GM12878 (cell line): ENCODE measurements around the gene DUSP7. TPM values are rescaled to one million over a fixed set of nuclear protein-coding genes. Genes with fewer than 3 reads are reported as not detected.
A peak's percentile ranks its signal among the peaks of the same experiment; 100 is the strongest.

ENCODE experiments used
- ATAC-seq: fragments of 200-7000 bp; cut with Tn5 transposase; 3 replicates; pipeline ENCODE4 v1.9.1; 2020; ENCODE audit warnings: mild to moderate bottlenecking, moderate library complexity
- BruUV-seq: library from RNA; stranded (reverse); fragments of 400-500 nt; replicated peaks from 2 replicates; lab custom pipeline; 2021; lab: Mats Ljungman, UMichigan
- CTCF ChIA-PET: fragments of 300-600 bp; sonication (Branson Sonifier 250); formaldehyde crosslinking; extraction: SDS; loops from one replicate; lab custom pipeline; 2021; ENCODE audit warnings: inconsistent platforms; lab: Yijun Ruan, JAX
- POLR2A ChIA-PET: fragments of 350-600 bp; formaldehyde crosslinking; extraction: SDS; loops from one replicate; lab custom pipeline; 2021; ENCODE audit warnings: inconsistent platforms; lab: Charles Lee
- RAD21 ChIA-PET: fragments of 300-600 bp; sonication (Branson Sonifier 250); formaldehyde crosslinking; loops from one replicate; lab custom pipeline; 2023; ENCODE audit warnings: antibody characterized with exemption; ENCODE audit not compliant: unreplicated experiment; lab: Charles Lee
- SMC1A ChIA-PET: fragments of 300-600 bp; sonication (Branson Sonifier 250); formaldehyde crosslinking; loops from one replicate; lab custom pipeline; 2023; ENCODE audit not compliant: unreplicated experiment, uncharacterized antibody; lab: Charles Lee
- DNase-seq: peaks from one replicate; pipeline ENCODE4 v3.0.0-alpha.2; 2011; ENCODE audit warnings: low read depth, low spot score
- FAIRE-seq: peaks from 3 replicates; lab custom pipeline; 2011; peaks lifted over from hg19 to GRCh38; lab: Jason Lieb, UNC
- H2AFZ ChIP-seq: 2 replicates; pipeline ENCODE4 v1.6.0; 2011; ENCODE audit warnings: low read depth, low read length, control low read depth; ENCODE audit not compliant: control insufficient read depth
- H3K27ac ChIP-seq: 2 replicates; pipeline ENCODE4 v1.5.1; 2011; ENCODE audit warnings: control low read depth; ENCODE audit not compliant: control insufficient read depth, insufficient read depth
- H3K27me3 ChIP-seq, 2 experiments: replicated peaks in 1 of 2; 2 replicates each; pipeline versions ENCODE4 v1.6.0 to v1.6.1; 2011; ENCODE audit warnings: low read length in 1 of 2; ENCODE audit not compliant: control insufficient read depth in 2 of 2, insufficient read depth in 2 of 2
- H3K36me3 ChIP-seq, 2 experiments: 2 replicates each; pipeline ENCODE4 v1.5.1; 2011; ENCODE audit warnings: low read length in 1 of 2; ENCODE audit not compliant: control insufficient read depth in 2 of 2, insufficient read depth in 2 of 2
- H3K4me1 ChIP-seq: 2 replicates; pipeline ENCODE4 v1.6.1; 2011; ENCODE audit warnings: mild to moderate bottlenecking, low read length, moderate library complexity, mixed read lengths; ENCODE audit not compliant: control insufficient read depth, insufficient read depth
- H3K4me2 ChIP-seq: 2 replicates; pipeline ENCODE4 v1.6.0; 2011; ENCODE audit warnings: control low read depth; ENCODE audit not compliant: control insufficient read depth, insufficient read depth
- H3K4me3 ChIP-seq: fragments of 200-600 bp; sonication (generic); 2 replicates; pipeline ENCODE4 v1.5.1; 2016
- H3K79me2 ChIP-seq: 2 replicates; pipeline ENCODE4 v1.6.0; 2011; ENCODE audit warnings: low read length; ENCODE audit not compliant: control insufficient read depth, insufficient read depth
- H3K9ac ChIP-seq: 2 replicates; pipeline ENCODE4 v1.8.0; 2011; ENCODE audit warnings: low read length, control low read depth, mixed read lengths; ENCODE audit not compliant: control insufficient read depth, insufficient read depth
- H3K9me3 ChIP-seq: replicated peaks from 3 replicates; pipeline ENCODE4 v1.5.1; 2011; ENCODE audit warnings: mild to moderate bottlenecking, low read length; ENCODE audit not compliant: control insufficient read depth, insufficient read depth
- H4K20me1 ChIP-seq: 2 replicates; pipeline ENCODE4 v1.6.0; 2011; ENCODE audit not compliant: control insufficient read depth, insufficient read depth
- BMI1 ChIP-seq: fragments of 450-650 bp; IDR thresholded peaks from 2 replicates; pipeline ENCODE4 v1.6.1; 2016; ENCODE audit warnings: mild to moderate bottlenecking, moderate library complexity, borderline replicate concordance
- DPF2 ChIP-seq: fragments of 450-650 bp; IDR thresholded peaks from 2 replicates; pipeline ENCODE4 v1.6.1; 2017; ENCODE audit warnings: mild to moderate bottlenecking
- EED ChIP-seq: sonication (generic); IDR thresholded peaks from 2 replicates; pipeline ENCODE4 v1.6.1; 2016; ENCODE audit warnings: antibody characterized with exemption, low read depth
- GATAD2B ChIP-seq: fragments of 450-650 bp; conservative IDR thresholded peaks from 2 replicates; pipeline ENCODE4 v1.6.1; 2017; ENCODE audit warnings: low read depth, mild to moderate bottlenecking, moderate library complexity
- IKZF1 ChIP-seq: fragments of 450-650 bp; conservative IDR thresholded peaks from 2 replicates; pipeline ENCODE4 v1.6.1; 2017; ENCODE audit warnings: antibody characterized with exemption, mild to moderate bottlenecking
- IKZF2 ChIP-seq, 2 experiments: fragments of 450-650 bp; IDR thresholded peaks; 2 replicates each; pipeline ENCODE4 v1.6.1; 2017; ENCODE audit warnings: mild to moderate bottlenecking in 2 of 2, moderate library complexity in 2 of 2
- MEF2B ChIP-seq: fragments of 450-650 bp; IDR thresholded peaks from 2 replicates; pipeline ENCODE4 v1.6.1; 2018; ENCODE audit warnings: mild to moderate bottlenecking, moderate library complexity; ENCODE audit not compliant: partially characterized antibody, poor library complexity, severe bottlenecking
- NFYB ChIP-seq: IDR thresholded peaks from 2 replicates; pipeline ENCODE4 v1.6.1; 2011; ENCODE audit warnings: low read depth, mild to moderate bottlenecking, low read length, improper control_type of control experiment, moderate library complexity; ENCODE audit not compliant: insufficient read depth
- PML ChIP-seq: IDR thresholded peaks from 2 replicates; pipeline ENCODE4 v1.6.1; 2012; ENCODE audit warnings: low read length, inconsistent platforms
- SMARCA5 ChIP-seq: fragments of 450-650 bp; IDR thresholded peaks from 2 replicates; pipeline ENCODE4 v1.6.1; 2017; ENCODE audit warnings: mild to moderate bottlenecking
- SP1 ChIP-seq: IDR thresholded peaks from one replicate; pipeline ENCODE4 v1.6.1; 2011; ENCODE audit warnings: low read depth, low read length
- SPI1 ChIP-seq: IDR thresholded peaks from 2 replicates; pipeline ENCODE4 v1.6.1; 2011; ENCODE audit warnings: low read depth, mild to moderate bottlenecking, low read length, moderate library complexity, borderline replicate concordance; ENCODE audit not compliant: insufficient read depth
- YY1 ChIP-seq: IDR thresholded peaks from 2 replicates; pipeline ENCODE4 v1.6.1; 2011; ENCODE audit warnings: low read depth, mild to moderate bottlenecking, low read length
- ZNF217 ChIP-seq: fragments of 450-650 bp; IDR thresholded peaks from 2 replicates; pipeline ENCODE4 v1.6.1; 2017; ENCODE audit warnings: antibody characterized with exemption, mild to moderate bottlenecking
- ZSCAN29 ChIP-seq: fragments of 450-650 bp; IDR thresholded peaks from 2 replicates; pipeline ENCODE4 v1.6.1; 2017; ENCODE audit warnings: mild to moderate bottlenecking, moderate library complexity
- WGBS: methylation state at CpG from one replicate; pipeline ENCODE4 v1.1.6; 2016; ENCODE audit warnings: low lambda C conversion rate; ENCODE audit not compliant: insufficient replicate concordance, insufficient coverage; ENCODE audit errors: missing lambda C conversion rate; 5-methylcytosine and 5-hydroxymethylcytosine counted together
- in situ Hi-C: fragments of 300-500 bp; cut with MboI; formaldehyde crosslinking; loops from 9 replicates; pipeline ENCODE4 v1.14.3; 2018; ENCODE audit warnings: mixed read lengths
- intact Hi-C: fragments of 100-400 bp; cut with micrococcal nuclease; formaldehyde crosslinking; loops from one replicate; pipeline ENCODE4 v1.14.2; 2022; ENCODE audit not compliant: unreplicated experiment
- polyA plus RNA-seq, 11 experiments: library from polyadenylated mRNA; depleted of rRNA in 4 of 11; unstranded in 6 of 11; stranded (reverse) in 5 of 11; fragments of >200 nt; fragmentation: Nextera tagmentation in 4 of 11; fragmentation: Illumina TruSeq in 1 of 11; extraction: Ambion mirVana in 4 of 11; extraction: Trizol in 1 of 11; gene quantifications; 1 replicate in 1 of 11; 2 replicates in 10 of 11; pipeline versions ENCODE4 v1.2.1 to v1.2.3, GENCODE V29; 2011 to 2016; ENCODE audit warnings: inconsistent platforms in 2 of 11, missing spikeins in 2 of 11, low read depth in 1 of 11
- total RNA-seq, 4 experiments: library from RNA; depleted of rRNA in 3 of 4; stranded (reverse); fragments of >200 nt in 3 of 4; fragmentation: Illumina TruSeq in 1 of 4; extraction: Trizol in 1 of 4; gene quantifications; 2 replicates each; pipeline versions ENCODE4 v1.2.1 to v1.2.3, GENCODE V29; 2013 to 2021
- TF ChIP-seq, protein P1 (sequence below): IDR thresholded peaks from 2 replicates; pipeline ENCODE4 v1.6.1; 2012; ENCODE audit warnings: low read depth, low read length, improper control_type of control experiment

Gene DUSP7
- total and polyA plus RNA-seq, 10 of the 15 experiments (the other 5 are each of a cell fraction or from before 2014, with no cell fraction given): 0.73 to 17.0 (median 7.9) TPM

DNA sequence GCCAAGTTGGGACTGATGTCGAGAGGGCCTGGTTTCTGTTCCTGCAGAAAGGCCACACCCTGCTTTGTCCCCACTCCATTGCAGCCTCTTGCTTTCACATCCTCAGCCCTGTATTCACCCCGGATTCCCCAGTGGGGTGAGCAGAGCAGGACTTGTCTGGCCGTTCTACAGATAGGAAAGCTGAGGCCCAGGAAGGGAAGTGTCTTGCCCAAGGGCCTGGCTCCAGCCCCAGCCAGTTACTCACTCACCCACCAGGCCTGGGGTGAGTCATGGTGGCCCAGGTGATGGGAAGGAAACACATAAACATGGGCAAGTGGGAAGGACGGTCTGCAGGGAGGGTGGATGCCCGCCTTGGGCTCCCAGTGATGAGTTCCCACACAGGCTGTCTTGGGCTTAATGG is 6.1 kb upstream of the DUSP7 start:
- ChIA-PET POLR2A (interaction anchor here (0.6 kb wide), 1 partner anchor 1834 kb away, joined by 10 read pairs; no protein-coding TSS in a partner anchor), RAD21 (interaction anchor here (1.2 to 2.4 kb wide), 3 partner anchors 9 to 59 kb away, joined by 3 to 15 read pairs (median 7); no protein-coding TSS in a partner anchor), CTCF (interaction anchor here (0.9 to 2.6 kb wide), 3 partner anchors 10 to 82 kb away, joined by 3 to 14 read pairs (median 5); no protein-coding TSS in a partner anchor), SMC1A (interaction anchor here (1.1 to 2.6 kb wide), 4 partner anchors 10 to 94 kb away, joined by 3 to 10 read pairs (median 4); no protein-coding TSS in a partner anchor)
- peaks cover 28% of the 10 kb centered on the region for H3K4me1 ChIP-seq
- H2AFZ ChIP-seq: peak overlapping the region; percentile 51
- no TSS peak for BruUV-seq
- no peak overlapping the region for H3K9ac ChIP-seq
- TF ChIP-seq MEF2B: peak; percentile 11
- no peak for TF ChIP-seq SP1
- TF ChIP-seq SMARCA5: peak; percentile 90; the same call in 1 of the 2 replicates
- TF ChIP-seq BMI1: no peak
- peak; percentile 32 to 37; a peak in 2 of 4 replicates for TF ChIP-seq IKZF2 (IDR thresholded peaks at IDR 0.05)
- no peak for TF ChIP-seq PML
- TF ChIP-seq IKZF1: 0 out of 2 replicates have a peak, but pooled peaks have one; percentile 38
- no peak for TF ChIP-seq NFYB
- peak; percentile 42; the same call in 1 of the 2 replicates for TF ChIP-seq ZNF217
- TF ChIP-seq EED: peak; percentile 75
- TF ChIP-seq GATAD2B: 0 out of 2 replicates have a peak, but pooled peaks have one; percentile 35
- TF ChIP-seq DPF2: peak; percentile 32; the same call in 1 of the 2 replicates
- peak; percentile 61 for TF ChIP-seq SPI1
- TF ChIP-seq YY1: 0 out of 2 replicates have a peak, but pooled peaks have one; percentile 19
- TF ChIP-seq, protein P1, sequence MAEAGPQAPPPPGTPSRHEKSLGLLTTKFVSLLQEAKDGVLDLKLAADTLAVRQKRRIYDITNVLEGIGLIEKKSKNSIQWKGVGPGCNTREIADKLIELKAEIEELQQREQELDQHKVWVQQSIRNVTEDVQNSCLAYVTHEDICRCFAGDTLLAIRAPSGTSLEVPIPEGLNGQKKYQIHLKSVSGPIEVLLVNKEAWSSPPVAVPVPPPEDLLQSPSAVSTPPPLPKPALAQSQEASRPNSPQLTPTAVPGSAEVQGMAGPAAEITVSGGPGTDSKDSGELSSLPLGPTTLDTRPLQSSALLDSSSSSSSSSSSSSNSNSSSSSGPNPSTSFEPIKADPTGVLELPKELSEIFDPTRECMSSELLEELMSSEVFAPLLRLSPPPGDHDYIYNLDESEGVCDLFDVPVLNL: no peak
- TF ChIP-seq ZSCAN29: 0 out of 2 replicates have a peak, but pooled peaks have one; percentile 15
- intact Hi-C loops: no loop called here
- WGBS: 18% methylated on average over 5 of the region's 5 CpGs
- no peaks in the 10 kb centered on the region for H4K20me1 ChIP-seq
- H3K27me3 ChIP-seq: no peaks in the 10 kb centered on the region
- H3K4me3 ChIP-seq: no peak overlapping the region
- DNase-seq (peak; percentile 42), ATAC-seq (peak; percentile 66), FAIRE-seq (peak; percentile 91)
- peak overlapping the region; percentile 35 for H3K27ac ChIP-seq
- no peaks in the 10 kb centered on the region for H3K79me2 ChIP-seq
- H3K36me3 ChIP-seq: no peaks in the 10 kb centered on the region
- H3K9me3 ChIP-seq: no peaks in the 10 kb centered on the region
- H3K4me2 ChIP-seq: peak overlapping the region; percentile 64
- in situ Hi-C loops: no loop called here
